HG03280 (cell line): ENCODE results near the gene LRRC8A.
"Not testable (repeated sequence)": the region's sequence is repeated elsewhere in the genome, so short reads cannot be mapped to it uniquely, and the experiment has no call there.

Source experiments
- ATAC-seq: cut with Tn5 transposase; IDR thresholded peaks from one replicate; pipeline ENCODE4 v1.9.1; 2021; ENCODE audit warnings: mild to moderate bottlenecking, moderate library complexity; ENCODE audit not compliant: unreplicated experiment

The LRRC8A gene

GRCh38 chr9:128863647-128864046, 18.3 kb upstream of the LRRC8A start:
- no peak for ATAC-seq

GRCh38 chr9:128870128-128870940, 11.6 kb upstream of the LRRC8A start:
- ATAC-seq = no peak

- ATAC-seq = not testable (repeated sequence)
These were observed 11.0 kb upstream of the LRRC8A start for GRCh38 chr9:128870941-128871265.

- ATAC-seq = no peak
These were observed 4.1 kb upstream of the LRRC8A start for GRCh38 chr9:128877852-128878251.

GRCh38 chr9:128882677-128883603, 1.0 kb downstream of the LRRC8A start:
- no peak for ATAC-seq

- ATAC-seq = no peak
These were observed 2.2 kb downstream of the LRRC8A start for GRCh38 chr9:128884164-128884563.

- ATAC-seq = no peak
These were observed 3.4 kb downstream of the LRRC8A start for GRCh38 chr9:128885376-128885775.

GRCh38 chr9:128885798-128886197, 3.9 kb downstream of the LRRC8A start:
- no peak for ATAC-seq

- ATAC-seq = no peak
These were observed 4.4 kb downstream of the LRRC8A start for GRCh38 chr9:128886211-128886891.

- no peak for ATAC-seq
These were observed 5.1 kb downstream of the LRRC8A start for GRCh38 chr9:128887049-128887448.

- no peak for ATAC-seq
These were observed 6.0 kb downstream of the LRRC8A start for GRCh38 chr9:128887914-128888350.

- ATAC-seq = no peak
These were observed 9.6 kb downstream of the LRRC8A start for GRCh38 chr9:128891321-128892220.

- ATAC-seq = no peak
These were observed 10.4 kb downstream of the LRRC8A start for GRCh38 chr9:128892221-128892921.

- ATAC-seq = no peak
These were observed 11.4 kb downstream of the LRRC8A start for GRCh38 chr9:128893354-128893753.

GRCh38 chr9:128894764-128895163, 12.8 kb downstream of the LRRC8A start:
- no peak for ATAC-seq

GRCh38 chr9:128895556-128895955, 13.6 kb downstream of the LRRC8A start:
- ATAC-seq = no peak

GRCh38 chr9:128898382-128898781, 16.4 kb downstream of the LRRC8A start:
- no peak for ATAC-seq

GRCh38 chr9:128898845-128899565, 17.1 kb downstream of the LRRC8A start:
- no peak for ATAC-seq
